Left lobe of liver (tissue), 2 donors: ENCODE results near the gene CTSW. TPM values are rescaled to one million over a fixed set of nuclear protein-coding genes. Genes with fewer than 3 reads are reported as not detected.

Experiments
- ATAC-seq: fragments of 200-7000 bp; cut with Tn5 transposase; one replicate; pipeline ENCODE4 v1.9.1; 2020; ENCODE audit warnings: mild to moderate bottlenecking, moderate library complexity
- DNase-seq: peaks from one replicate; pipeline ENCODE4 v3.0.0-alpha.2; 2020; ENCODE audit warnings: low spot score
- total RNA-seq: library from RNA; stranded (reverse); gene quantifications from one replicate; pipeline ENCODE4 v1.2.1, GENCODE V29; 2021
- donor health status: DM: no; HTN: no; CAD: no; lungs with moderate emphysema.
- donor health status: DM: no; HTN: yes; CAD: no.

Gene CTSW
- total RNA-seq, 1 donor from 2014 or later = 0.63 TPM

GRCh38 chr11:65920372-65920802 is 40.8 kb downstream of the CTSW start:
- DNase-seq = no peak
- no peak for ATAC-seq

- ATAC-seq = no peak
- DNase-seq = no peak
These were observed 41.5 kb downstream of the CTSW start for GRCh38 chr11:65921033-65921555.

GRCh38 chr11:65921876-65922275 is 42.2 kb downstream of the CTSW start:
- ATAC-seq (no peak), DNase-seq (no peak)

- no peak for ATAC-seq
- no peak for DNase-seq
These were observed 42.9 kb downstream of the CTSW start for GRCh38 chr11:65922565-65922964.

- no peak for ATAC-seq
- no peak for DNase-seq
These were observed 45.8 kb downstream of the CTSW start for GRCh38 chr11:65925397-65925796.

- ATAC-seq (peak; percentile 36), DNase-seq (no peak)
These were observed 48.3 kb downstream of the CTSW start for GRCh38 chr11:65927904-65928397.

GRCh38 chr11:65928667-65929066 is 49.0 kb downstream of the CTSW start:
- ATAC-seq (no peak), DNase-seq (no peak)

- ATAC-seq = no peak
- DNase-seq = no peak
These were observed 52.3 kb downstream of the CTSW start for GRCh38 chr11:65931773-65932557.

GRCh38 chr11:65932558-65932919 is 52.9 kb downstream of the CTSW start:
- no peak for ATAC-seq

More at GRCh38 chr11:65932558-65932919, 52.9 kb downstream of the CTSW start:
- no peak for DNase-seq

Other genes with a start within 250 kb of the CTSW start
- 29.5 TPM for gene SIPA1, start 241.7 kb upstream of the CTSW start, total RNA-seq
- gene RELA, start 216.9 kb upstream of the CTSW start, total RNA-seq = 34.3 TPM
- gene KAT5, start 167.6 kb upstream of the CTSW start, total RNA-seq = 19.4 TPM
- 24.2 TPM for gene RNASEH2C, start 159.0 kb upstream of the CTSW start, total RNA-seq
- gene AP5B1, start 98.9 kb upstream of the CTSW start, total RNA-seq = 13.4 TPM
- 0.23 TPM for gene OVOL1, start 92.8 kb upstream of the CTSW start, total RNA-seq
- not detected for gene SNX32, start 45.9 kb upstream of the CTSW start, total RNA-seq
- gene CFL1, start 21.7 kb upstream of the CTSW start, total RNA-seq = 240 TPM
- 14.3 TPM for gene MUS81, start 19.4 kb upstream of the CTSW start, total RNA-seq
- 6.0 TPM for gene EFEMP2, start 7.0 kb upstream of the CTSW start, total RNA-seq
- 20.3 TPM for gene FIBP, start 8.6 kb downstream of the CTSW start, total RNA-seq
- 7.9 TPM for gene CCDC85B, start 10.8 kb downstream of the CTSW start, total RNA-seq
- 0.53 TPM for gene FOSL1, start 20.6 kb downstream of the CTSW start, total RNA-seq
- 13.6 TPM for gene C11orf68, start 39.2 kb downstream of the CTSW start, total RNA-seq
- gene DRAP1, start 39.6 kb downstream of the CTSW start, total RNA-seq = 31.0 TPM
- not detected for gene TSGA10IP, start 65.6 kb downstream of the CTSW start, total RNA-seq
- gene SART1, start 81.9 kb downstream of the CTSW start, total RNA-seq = 14.6 TPM
- 12.7 TPM for gene EIF1AD, start 122.3 kb downstream of the CTSW start, total RNA-seq
- 67.3 TPM for gene BANF1, start 122.7 kb downstream of the CTSW start, total RNA-seq
- gene CST6, start 132.2 kb downstream of the CTSW start, total RNA-seq = not detected
- gene CATSPER1, start 146.6 kb downstream of the CTSW start, total RNA-seq = not detected
- gene GAL3ST3, start 169.3 kb downstream of the CTSW start, total RNA-seq = not detected
- gene SF3B2, start 172.5 kb downstream of the CTSW start, total RNA-seq = 79.6 TPM
- gene PACS1, start 190.4 kb downstream of the CTSW start, total RNA-seq = 5.8 TPM